ENCODE data around the gene NAP1L1.

DNA sequence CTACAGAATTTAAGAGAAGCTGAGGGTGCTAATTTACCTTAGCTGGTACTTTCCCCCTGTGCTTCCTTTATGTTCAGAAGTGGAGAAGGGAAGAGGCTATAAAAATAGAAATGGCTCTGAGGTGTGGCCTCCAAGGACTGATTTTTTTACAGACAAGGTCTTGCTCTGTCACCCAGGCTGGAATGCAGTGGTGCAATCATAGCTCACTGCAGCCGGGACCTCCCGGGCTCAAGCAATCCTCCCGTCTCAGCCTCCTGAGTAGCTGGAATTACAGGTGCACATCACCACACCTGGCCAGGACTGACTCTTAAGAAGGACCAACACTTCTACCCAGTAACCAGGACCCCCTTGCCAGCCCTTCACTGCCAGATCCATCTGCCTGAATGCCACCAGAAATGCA is 23.9 kb upstream of the NAP1L1 start:
- TF ChIP-seq CTCF (IDR thresholded peaks at IDR 0.05) (no peak), EZH2phosphoT487 (IDR thresholded peaks at IDR 0.05) (no peak)
